HG03342 (cell line): ENCODE data around the gene TNNC2.

ENCODE experiments used
- ATAC-seq: cut with Tn5 transposase; IDR thresholded peaks from one replicate; pipeline ENCODE4 v1.9.1; 2021; ENCODE audit warnings: mild to moderate bottlenecking, moderate library complexity; ENCODE audit not compliant: unreplicated experiment

TNNC2 gene

GRCh38 chr20:45788351-45788750 lies 38.8 kb downstream of the TNNC2 start:
- no peak for ATAC-seq

GRCh38 chr20:45783656-45784294 lies 43.3 kb downstream of the TNNC2 start:
- no peak for ATAC-seq

- no peak for ATAC-seq
These were observed 44.2 kb downstream of the TNNC2 start for GRCh38 chr20:45782890-45783289.

GRCh38 chr20:45781391-45781931 lies 45.7 kb downstream of the TNNC2 start:
- no peak for ATAC-seq

GRCh38 chr20:45780159-45780558 lies 47.0 kb downstream of the TNNC2 start:
- ATAC-seq: no peak

- ATAC-seq: no peak
These were observed 47.8 kb downstream of the TNNC2 start for GRCh38 chr20:45779011-45779915.

- no peak for ATAC-seq
These were observed 50.2 kb downstream of the TNNC2 start for GRCh38 chr20:45776931-45777330.

- no peak for ATAC-seq
These were observed 51.7 kb downstream of the TNNC2 start for GRCh38 chr20:45775411-45775810.

- ATAC-seq: no peak
These were observed 52.2 kb downstream of the TNNC2 start for GRCh38 chr20:45774945-45775344.
